Caco-2 (cell line): ENCODE measurements around the gene INHBB. TPM values are rescaled to one million over a fixed set of nuclear protein-coding genes. Genes with fewer than 3 reads are reported as not detected.

Experiments
- BruUV-seq: library from RNA; stranded (reverse); fragments of 400-500 nt; replicated peaks from 2 replicates; lab custom pipeline; 2021; lab: Mats Ljungman, UMichigan
- CTCF ChIA-PET: fragments of 300-600 bp; sonication (Branson Sonifier 250); formaldehyde crosslinking; loops from one replicate; lab custom pipeline; 2022; ENCODE audit warnings: antibody characterized with exemption; lab: Charles Lee
- POLR2A ChIA-PET: fragments of 300-600 bp; sonication (Branson Sonifier 250); formaldehyde crosslinking; loops from one replicate; lab custom pipeline; 2022; ENCODE audit warnings: antibody characterized with exemption; lab: Charles Lee
- DNase-seq, 2 experiments: peaks; one replicate each; pipeline versions ENCODE4 v3.0.0 to v3.0.0-alpha.2; 2020 to 2022
- H3K27me3 ChIP-seq: replicated peaks from 2 replicates; pipeline ENCODE4 v1.6.0; 2011; ENCODE audit warnings: low read length; ENCODE audit not compliant: control insufficient read depth, insufficient read depth
- H3K36me3 ChIP-seq: 2 replicates; pipeline ENCODE4 v1.5.1; 2011; ENCODE audit warnings: low read length; ENCODE audit not compliant: control insufficient read depth, insufficient read depth
- H3K4me1 ChIP-seq: fragments of 250-450 bp; sonication (Bioruptor Pico); 2 replicates; pipeline ENCODE4 v1.5.1; 2020; ENCODE audit warnings: mild to moderate bottlenecking
- H3K4me3 ChIP-seq: 2 replicates; pipeline ENCODE4 v1.5.1; 2011; ENCODE audit warnings: low read depth, mild to moderate bottlenecking, control low read depth, low read length
- H3K9me3 ChIP-seq: fragments of 250-450 bp; sonication (Bioruptor Pico); 2 replicates; pipeline ENCODE4 v1.5.1; 2020; ENCODE audit warnings: mild to moderate bottlenecking, moderate library complexity
- H3K27ac Mint-ChIP-seq: one replicate; pipeline ENCODE4 v1.8.0; 2022; ENCODE audit warnings: mixed read lengths; ENCODE audit not compliant: unreplicated experiment
- H3K27me3 Mint-ChIP-seq: one replicate; pipeline ENCODE4 v1.8.0; 2022; ENCODE audit warnings: mixed read lengths; ENCODE audit not compliant: insufficient read depth, unreplicated experiment
- H3K36me3 Mint-ChIP-seq: one replicate; pipeline ENCODE4 v1.8.0; 2022; ENCODE audit warnings: mild to moderate bottlenecking, mixed read lengths; ENCODE audit not compliant: insufficient read depth, unreplicated experiment
- H3K4me1 Mint-ChIP-seq: one replicate; pipeline ENCODE4 v1.8.0; 2022; ENCODE audit warnings: low read depth, mixed read lengths; ENCODE audit not compliant: unreplicated experiment
- H3K4me3 Mint-ChIP-seq: one replicate; pipeline ENCODE4 v1.8.0; 2022; ENCODE audit warnings: mild to moderate bottlenecking, moderate library complexity, mixed read lengths; ENCODE audit not compliant: unreplicated experiment
- H3K9me3 Mint-ChIP-seq: one replicate; pipeline ENCODE4 v1.8.0; 2022; ENCODE audit warnings: mixed read lengths; ENCODE audit not compliant: unreplicated experiment
- CTCF ChIP-seq, 2 experiments: fragments of 200-600 bp in 1 of 2; IDR thresholded peaks; 1 replicate in 1 of 2; 2 replicates in 1 of 2; pipeline versions ENCODE4 v1.5.1 to v1.8.0; 2011 to 2022; ENCODE audit warnings: antibody characterized with exemption in 1 of 2, control low read depth in 1 of 2, inconsistent platforms in 1 of 2, low read depth in 1 of 2, low read length in 1 of 2, mild to moderate bottlenecking in 1 of 2, moderate library complexity in 1 of 2; ENCODE audit not compliant: insufficient read depth in 1 of 2, severe bottlenecking in 1 of 2, unreplicated experiment in 1 of 2
- intact Hi-C: fragments of 100-400 bp; cut with micrococcal nuclease; formaldehyde crosslinking; loops from one replicate; pipeline ENCODE4 v1.10.0; 2022; ENCODE audit not compliant: unreplicated experiment
- total RNA-seq: library from RNA; stranded (reverse); gene quantifications from 2 replicates; pipeline ENCODE4 v1.2.3, GENCODE V29; 2022

Gene INHBB
- total RNA-seq, 1 experiment from 2014 or later = 28.9 TPM

GRCh38 chr2:120316528-120317179 is 29.3 kb upstream of the INHBB start:
- CTCF ChIA-PET = no interaction called here
- TF ChIP-seq CTCF (IDR thresholded peaks at IDR 0.05; ENCODE audit: insufficient read depth in 1 of 2, low read depth in 1 of 2, low read length in 1 of 2, severe bottlenecking in 1 of 2, unreplicated experiment in 1 of 2) = no peak
- no TSS peak for BruUV-seq
- no peaks in the 10 kb centered on the region for H3K9me3 Mint-ChIP-seq
- intact Hi-C loops = no loop called here
- H3K36me3 Mint-ChIP-seq = peaks cover 6% of the 10 kb centered on the region
- Histone ChIP-seq H3K9me3 (no peaks in the 10 kb centered on the region), H3K36me3 (no peaks in the 10 kb centered on the region), H3K4me3 (no peak overlapping the region), H3K27me3 (no peaks in the 10 kb centered on the region), H3K4me1 (no peaks in the 10 kb centered on the region)
- DNase-seq = no peak
- no peak overlapping the region for H3K4me3 Mint-ChIP-seq
- H3K27ac Mint-ChIP-seq = peak overlapping the region; percentile 37
- POLR2A ChIA-PET = interaction anchor here (0.6 kb wide), 1 partner anchor 127 kb away, joined by 3 read pairs; no protein-coding TSS in a partner anchor
- no peaks in the 10 kb centered on the region for H3K27me3 Mint-ChIP-seq
- H3K4me1 Mint-ChIP-seq = peaks cover 7% of the 10 kb centered on the region

GRCh38 chr2:120317180-120317533 is 28.8 kb upstream of the INHBB start:
- H3K9me3 Mint-ChIP-seq = no peaks in the 10 kb centered on the region
- ChIA-PET CTCF (no interaction called here), POLR2A (interaction anchor here (0.6 kb wide), 1 partner anchor 128 kb away, joined by 3 read pairs; no protein-coding TSS in a partner anchor)
- BruUV-seq = no TSS peak
- H3K27ac Mint-ChIP-seq = no peak overlapping the region
- no peaks in the 10 kb centered on the region for H3K27me3 ChIP-seq
- no peak for TF ChIP-seq CTCF (IDR thresholded peaks at IDR 0.05; ENCODE audit: insufficient read depth in 1 of 2, low read depth in 1 of 2, low read length in 1 of 2, severe bottlenecking in 1 of 2, unreplicated experiment in 1 of 2)
- H3K27me3 Mint-ChIP-seq = no peaks in the 10 kb centered on the region
- no peak for DNase-seq
- peaks cover 6% of the 10 kb centered on the region for H3K36me3 Mint-ChIP-seq
- H3K9me3 ChIP-seq = no peaks in the 10 kb centered on the region
- no peaks in the 10 kb centered on the region for H3K36me3 ChIP-seq
- peaks cover 7% of the 10 kb centered on the region for H3K4me1 Mint-ChIP-seq
- no peaks in the 10 kb centered on the region for H3K4me1 ChIP-seq
- H3K4me3 ChIP-seq = no peak overlapping the region
- no peak overlapping the region for H3K4me3 Mint-ChIP-seq
- intact Hi-C loops = no loop called here

GRCh38 chr2:120317916-120318315 is 28.0 kb upstream of the INHBB start:
- Histone ChIP-seq H3K9me3 (no peaks in the 10 kb centered on the region), H3K4me1 (no peaks in the 10 kb centered on the region), H3K36me3 (no peaks in the 10 kb centered on the region), H3K4me3 (no peak overlapping the region), H3K27me3 (no peaks in the 10 kb centered on the region)
- no peak for DNase-seq
- ChIA-PET POLR2A (no interaction called here), CTCF (no interaction called here)
- peaks cover 7% of the 10 kb centered on the region for H3K4me1 Mint-ChIP-seq
- intact Hi-C loops = no loop called here
- no peak overlapping the region for H3K4me3 Mint-ChIP-seq
- no peak overlapping the region for H3K27ac Mint-ChIP-seq
- no peaks in the 10 kb centered on the region for H3K27me3 Mint-ChIP-seq
- no peak for TF ChIP-seq CTCF (IDR thresholded peaks at IDR 0.05; ENCODE audit: insufficient read depth in 1 of 2, low read depth in 1 of 2, low read length in 1 of 2, severe bottlenecking in 1 of 2, unreplicated experiment in 1 of 2)
- no TSS peak for BruUV-seq
- H3K36me3 Mint-ChIP-seq = peaks cover 6% of the 10 kb centered on the region
- H3K9me3 Mint-ChIP-seq = no peaks in the 10 kb centered on the region
